GM21825 (cell line): ENCODE results near the gene CEP55.
"Not testable (repeated sequence)": the region's sequence is repeated elsewhere in the genome, so short reads cannot be mapped to it uniquely, and the experiment has no call there.

Experiments used
- ATAC-seq: cut with Tn5 transposase; IDR thresholded peaks from one replicate; pipeline ENCODE4 v1.9.1; 2021; ENCODE audit warnings: mild to moderate bottlenecking, moderate library complexity; ENCODE audit not compliant: unreplicated experiment

Gene CEP55

GRCh38 chr10:93505075-93505474 is 8.7 kb downstream of the CEP55 start:
- ATAC-seq: no peak

GRCh38 chr10:93509816-93510215 is 13.4 kb downstream of the CEP55 start:
- no peak for ATAC-seq

DNA sequence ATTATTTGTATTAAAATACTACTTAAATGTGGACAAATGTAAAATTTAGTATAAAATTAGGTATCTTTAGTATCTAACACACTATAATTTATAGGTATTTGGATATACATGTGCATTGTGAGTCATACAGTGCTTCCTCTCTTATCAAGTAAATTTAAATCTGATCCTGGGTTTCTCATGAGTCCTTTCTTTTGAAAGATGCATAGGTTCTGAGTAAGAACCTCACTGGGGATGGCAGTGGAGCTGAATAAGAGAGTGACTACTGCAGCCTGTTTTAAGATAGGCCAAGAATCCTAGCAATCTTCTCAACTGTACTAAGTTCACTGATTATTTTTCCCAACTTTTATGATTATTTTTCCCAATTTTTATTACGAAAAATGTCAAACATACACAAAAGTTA is 16.2 kb downstream of the CEP55 start:
- no peak for ATAC-seq

DNA sequence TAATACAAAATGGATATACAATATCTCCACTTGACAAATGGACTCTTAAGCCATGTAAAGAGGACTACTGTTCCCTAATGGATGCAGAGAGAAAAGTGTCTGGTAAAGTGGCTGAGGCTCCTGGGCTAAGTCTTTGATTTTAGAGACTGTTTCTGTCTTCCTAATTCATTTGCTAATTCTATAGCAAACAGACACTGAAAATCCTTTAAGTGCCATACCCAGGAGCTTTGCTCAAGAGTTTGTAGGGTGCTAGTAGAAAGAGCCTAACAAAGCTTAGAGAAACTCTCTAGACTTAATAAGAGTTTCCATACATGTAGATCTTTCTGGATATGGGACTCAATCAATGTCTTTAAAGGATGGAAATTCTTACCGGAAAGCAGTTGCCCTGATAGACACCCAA is 16.7 kb downstream of the CEP55 start:
- no peak for ATAC-seq

- no peak for ATAC-seq
These were observed 18.1 kb downstream of the CEP55 start for GRCh38 chr10:93514521-93514920.

DNA sequence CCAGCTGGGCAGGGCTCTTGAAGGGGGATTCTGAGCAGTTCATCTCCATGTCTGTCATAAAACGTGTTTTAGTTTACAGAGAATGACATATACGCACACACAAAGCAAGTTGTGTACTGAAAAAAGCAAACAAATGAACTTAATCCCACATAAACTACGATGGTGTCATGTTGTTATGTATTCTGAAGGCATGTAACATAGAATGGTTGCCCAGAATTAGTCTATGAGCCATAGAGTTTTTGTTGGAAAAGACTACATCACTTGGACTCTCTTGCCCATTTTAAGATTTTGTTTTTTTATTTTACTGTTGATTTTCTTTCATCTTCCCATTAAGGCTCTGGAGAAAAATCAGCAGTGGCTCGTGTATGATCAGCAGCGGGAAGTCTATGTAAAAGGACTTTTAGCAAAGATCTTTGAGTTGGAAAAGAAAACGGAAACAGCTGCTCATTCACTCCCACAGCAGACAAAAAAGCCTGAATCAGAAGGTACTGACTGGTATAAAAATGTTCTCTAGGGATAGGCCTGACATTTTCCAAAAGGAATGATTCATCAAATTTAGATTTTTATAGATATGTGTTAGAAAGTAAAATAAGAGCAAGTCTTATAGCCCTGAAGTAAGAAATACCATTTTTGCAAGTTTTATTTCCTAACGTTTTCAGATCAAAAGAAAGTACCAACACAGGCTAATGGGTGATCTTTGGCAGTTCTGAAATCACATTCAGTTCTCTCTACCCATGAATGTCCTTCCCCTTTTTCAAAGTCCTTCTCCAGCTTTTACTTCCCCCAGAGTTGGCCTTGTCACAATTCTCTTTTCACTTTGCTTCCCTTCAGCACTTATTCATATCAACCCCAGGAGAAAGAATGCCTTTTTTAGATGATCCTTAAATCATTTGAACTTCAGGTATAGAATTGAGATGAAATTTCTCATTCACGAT is 18.9 kb downstream of the CEP55 start:
- no peak for ATAC-seq

DNA sequence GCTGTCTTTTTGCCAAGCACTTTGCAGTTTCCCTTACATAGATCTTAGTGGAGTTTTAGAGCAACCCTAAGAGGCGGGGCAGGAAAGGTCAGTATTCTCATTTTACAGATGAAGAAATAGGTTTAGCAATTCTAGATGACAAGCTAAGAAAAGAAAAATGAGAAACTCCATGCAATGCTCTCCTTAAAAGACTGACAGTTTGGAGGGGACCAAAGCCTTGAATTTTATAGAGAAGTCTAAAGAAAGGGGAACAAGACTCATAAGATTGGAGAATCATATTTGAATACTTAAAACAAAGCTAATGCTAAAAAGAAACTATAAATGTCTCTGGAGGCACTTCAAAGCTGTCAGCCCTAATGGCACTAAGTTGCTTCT is 19.6 kb downstream of the CEP55 start:
- ATAC-seq: no peak

- ATAC-seq: no peak
These were observed 22.1 kb downstream of the CEP55 start for GRCh38 chr10:93518531-93518930.

DNA sequence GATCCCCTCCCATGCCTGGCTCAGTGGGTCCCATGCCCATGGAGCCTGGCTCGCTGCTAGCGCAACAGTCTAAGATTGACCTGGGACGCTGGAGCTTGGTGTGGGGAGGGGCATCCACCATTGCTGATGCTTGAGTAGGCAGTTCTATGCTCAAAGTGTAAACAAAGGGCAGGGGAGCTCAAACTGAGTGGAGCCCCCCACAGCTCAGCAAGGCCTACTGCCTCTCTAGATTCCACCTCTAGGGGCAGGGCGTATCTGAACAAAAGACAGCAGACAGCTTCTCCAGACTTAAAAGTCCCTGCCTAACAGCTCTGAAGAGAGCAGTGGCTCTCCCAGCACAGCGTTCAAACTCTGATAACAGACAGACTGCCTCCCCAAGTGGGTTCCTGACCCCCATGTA is 38.9 kb downstream of the CEP55 start:
- ATAC-seq: no peak

DNA sequence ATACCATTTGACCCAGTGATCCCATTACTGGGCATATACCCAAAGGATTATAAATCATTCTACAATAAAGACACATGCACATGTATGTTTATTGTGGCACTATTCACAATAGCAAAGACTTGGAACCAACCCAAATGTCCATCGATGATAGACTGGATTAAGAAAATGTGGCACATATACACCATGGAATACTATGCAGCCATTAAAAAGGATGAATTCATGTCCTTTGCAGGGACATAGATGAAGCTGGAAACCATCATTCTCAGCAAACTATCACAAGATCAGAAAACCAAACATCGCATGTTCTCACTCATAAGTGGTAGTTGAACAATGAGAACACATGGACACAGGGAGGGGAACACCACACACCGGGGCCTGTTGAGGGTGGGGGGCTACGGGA is 44.5 kb downstream of the CEP55 start:
- ATAC-seq: not testable (repeated sequence)

DNA sequence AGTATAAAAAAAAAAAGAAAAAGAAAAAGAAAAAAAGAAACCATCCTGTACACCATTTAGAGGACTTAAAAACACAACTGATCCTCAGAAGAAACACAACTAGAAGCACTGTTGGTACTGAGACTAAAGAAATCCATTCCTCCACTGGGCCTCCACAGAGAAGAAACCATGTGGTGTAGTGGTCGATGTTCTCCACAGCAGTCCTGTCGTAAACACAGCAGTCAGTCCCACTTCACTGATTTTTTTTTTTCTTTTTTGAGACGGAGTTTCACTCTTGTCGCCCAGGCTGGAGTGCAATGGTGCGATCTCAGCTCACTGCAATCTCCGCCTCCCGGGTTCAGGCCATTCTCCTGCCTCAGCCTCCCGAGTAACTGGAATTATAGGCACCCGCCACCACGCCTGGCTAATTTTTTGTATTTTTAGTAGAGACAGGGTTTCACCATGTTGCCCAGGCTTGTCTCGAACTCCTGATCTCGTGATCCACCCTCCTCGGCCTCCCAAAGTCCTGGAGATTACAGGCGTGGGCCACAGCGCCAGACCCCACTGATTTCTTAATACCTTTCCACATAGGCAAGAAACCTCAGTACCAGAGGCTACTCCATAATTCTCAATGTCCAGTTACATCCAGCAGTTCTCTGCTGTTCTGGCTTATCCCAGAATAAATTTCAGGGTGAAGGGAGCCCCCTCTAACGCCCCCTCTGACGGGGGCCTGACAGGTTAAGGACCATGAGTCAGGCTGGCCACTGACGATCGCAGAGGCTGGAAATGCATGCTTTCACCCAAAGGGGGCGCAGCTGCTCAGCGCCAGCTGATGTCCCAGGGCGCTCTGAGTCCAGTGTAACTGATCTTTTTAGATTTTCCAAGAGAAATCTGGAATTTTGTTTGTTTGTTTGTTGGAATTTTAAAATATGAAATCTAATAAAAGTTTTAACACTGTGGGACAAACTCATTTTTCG is 45.3 kb downstream of the CEP55 start:
- no peak for ATAC-seq

DNA sequence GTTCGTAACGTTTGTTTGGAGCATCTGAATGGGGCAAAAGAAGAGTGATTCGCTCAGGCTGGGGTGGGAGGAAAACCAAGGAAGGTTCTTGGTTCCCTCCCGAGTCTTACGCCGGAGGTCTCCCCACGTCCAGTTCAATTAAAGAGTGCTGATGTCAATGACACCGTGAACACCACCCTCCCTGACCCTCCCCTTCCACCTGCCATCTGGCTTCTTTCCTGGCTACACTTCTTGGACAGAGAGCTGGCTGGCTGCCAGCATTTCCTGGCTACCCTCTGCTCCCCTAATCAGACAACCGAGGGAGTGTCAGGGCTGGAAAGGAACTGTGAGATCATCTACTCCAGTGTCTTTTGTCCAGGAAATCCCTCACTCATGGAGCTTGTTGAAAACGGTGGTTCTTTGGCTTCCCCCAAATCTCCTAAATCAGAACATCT is 46.0 kb downstream of the CEP55 start:
- ATAC-seq: no peak

GRCh38 chr10:93546995-93547394 is 50.6 kb downstream of the CEP55 start:
- not testable (repeated sequence) for ATAC-seq

GRCh38 chr10:93547522-93547921 is 51.1 kb downstream of the CEP55 start:
- no peak for ATAC-seq

DNA sequence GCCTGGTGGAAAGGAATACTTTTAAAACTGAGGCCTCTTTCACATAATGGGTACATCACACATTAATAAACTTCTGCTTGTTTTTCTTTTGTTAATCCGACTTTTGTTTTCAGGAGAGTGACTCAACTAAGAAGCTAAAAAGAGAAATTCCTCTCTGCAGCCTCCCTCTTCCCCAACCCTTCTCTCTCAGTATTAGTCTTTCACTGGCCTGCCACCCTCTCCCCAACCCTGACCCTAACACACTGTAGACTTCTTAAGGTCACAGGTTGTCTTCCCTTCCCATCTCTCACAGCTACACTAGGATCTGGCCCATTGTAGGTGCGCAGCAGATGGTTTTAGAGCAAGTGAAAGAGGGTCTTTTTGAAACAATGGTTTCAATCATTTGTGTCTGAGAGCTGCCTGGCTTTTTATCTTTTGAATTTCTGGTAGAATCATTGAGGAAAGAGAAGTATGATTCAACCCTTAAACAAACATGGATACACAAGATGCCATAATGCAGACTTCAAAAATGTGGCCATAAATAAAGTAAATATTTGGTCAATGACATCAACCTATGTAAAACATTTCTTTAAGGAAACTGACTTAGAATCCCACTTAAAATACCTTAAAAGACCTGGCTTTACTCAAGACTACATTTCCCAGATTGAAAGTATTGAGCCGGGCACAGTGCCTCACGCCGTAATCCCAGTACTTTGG is 52.1 kb downstream of the CEP55 start:
- ATAC-seq: no peak

DNA sequence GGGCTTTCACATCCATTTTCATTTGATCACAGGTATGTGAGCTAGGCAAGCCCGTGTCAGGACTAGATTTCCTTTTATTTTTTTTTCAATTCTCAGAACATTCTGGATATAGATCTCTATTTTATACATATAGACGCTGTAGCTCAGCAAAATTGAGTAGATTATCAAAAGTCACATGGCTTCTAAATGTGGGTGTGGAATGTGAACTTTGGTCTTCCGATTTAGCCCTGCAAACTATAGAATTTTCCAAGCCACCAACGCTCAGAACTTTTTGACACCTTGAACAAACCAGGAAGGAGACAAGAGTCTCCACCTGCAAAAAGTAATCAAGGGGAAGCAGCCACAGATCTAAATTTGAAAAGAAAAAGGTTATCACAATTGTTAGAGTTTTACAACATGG is 54.2 kb downstream of the CEP55 start:
- no peak for ATAC-seq

GRCh38 chr10:93552780-93553179 is 56.4 kb downstream of the CEP55 start:
- ATAC-seq: no peak

DNA sequence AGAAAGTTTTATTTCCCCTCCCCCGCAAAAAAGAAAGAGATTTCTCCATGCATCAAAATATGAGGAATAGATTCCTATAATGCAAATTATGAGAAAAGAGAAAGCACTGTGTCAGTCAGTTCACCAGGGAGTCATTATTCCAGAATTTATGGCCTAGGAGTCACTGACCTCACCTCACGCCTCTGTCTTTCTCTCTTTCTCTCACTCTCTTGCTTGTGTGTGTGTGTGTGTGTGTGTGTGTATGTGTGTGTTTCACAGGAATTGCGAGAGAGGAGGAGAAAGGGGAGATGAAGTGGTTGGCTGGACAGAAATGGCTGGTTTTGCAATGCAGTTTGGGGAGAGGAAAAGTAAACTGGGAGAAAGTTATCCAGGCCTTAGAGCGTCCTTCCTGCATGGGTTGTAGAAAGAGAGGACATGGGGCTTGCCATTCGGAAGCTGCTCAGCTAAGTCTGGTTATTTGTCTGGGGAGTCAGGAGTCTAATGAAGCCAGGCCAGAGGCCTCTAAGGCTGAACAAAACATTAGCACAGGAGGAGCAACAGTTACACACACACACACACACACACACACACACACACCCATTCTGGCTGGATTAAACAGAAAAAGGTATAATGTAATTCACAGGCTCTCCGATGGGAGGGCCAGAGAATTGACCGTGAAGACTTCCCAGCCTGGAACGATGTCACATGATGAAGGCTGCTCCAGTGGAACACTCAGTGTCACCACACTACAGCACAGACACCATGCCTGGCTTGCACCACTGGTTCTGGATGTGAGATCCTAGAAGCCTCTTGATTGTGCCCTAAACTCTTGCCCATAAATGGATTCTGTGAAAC is 57.3 kb downstream of the CEP55 start:
- ATAC-seq: no peak

DNA sequence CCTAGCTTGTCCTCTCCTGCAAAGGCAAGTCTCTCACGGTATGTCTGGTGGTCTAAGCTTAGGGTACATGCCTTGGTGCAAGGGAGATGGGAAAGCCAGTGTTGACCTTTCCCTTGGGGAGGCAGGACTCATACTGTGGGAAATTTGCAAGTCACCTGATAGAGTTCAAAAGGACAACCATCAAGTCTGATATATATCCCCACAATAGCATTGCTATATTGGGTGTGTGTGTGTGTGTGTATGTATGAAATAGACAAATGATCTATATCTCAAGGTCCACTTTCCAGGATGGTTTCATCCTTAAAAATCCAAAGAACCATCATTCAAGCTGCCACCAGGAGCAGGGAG is 57.9 kb downstream of the CEP55 start:
- no peak for ATAC-seq

- ATAC-seq: no peak
These were observed 58.5 kb downstream of the CEP55 start for GRCh38 chr10:93554760-93555432.
